ENCODE measurements around the gene GRIP2.

Gene GRIP2

GRCh38 chr3:14450506-14450905 is 89.6 kb downstream of the GRIP2 start:
- no peak for ATAC-seq

GRCh38 chr3:14448756-14449727 is 91.1 kb downstream of the GRIP2 start:
- ATAC-seq = no peak

- no peak for ATAC-seq
Observed at GRCh38 chr3:14448063-14448462, 92.1 kb downstream of the GRIP2 start.

- no peak for ATAC-seq
Observed at GRCh38 chr3:14446988-14447570, 93.1 kb downstream of the GRIP2 start.

GRCh38 chr3:14445773-14446172 is 94.4 kb downstream of the GRIP2 start:
- ATAC-seq = no peak

GRCh38 chr3:14444380-14444779 is 95.8 kb downstream of the GRIP2 start:
- ATAC-seq = no peak

GRCh38 chr3:14441920-14442300 is 98.2 kb downstream of the GRIP2 start:
- ATAC-seq = no peak

- no peak for ATAC-seq
Observed at GRCh38 chr3:14441240-14441919, 98.8 kb downstream of the GRIP2 start.

GRCh38 chr3:14440531-14441239 is 99.5 kb downstream of the GRIP2 start:
- ATAC-seq = no peak

GRCh38 chr3:14440168-14440518 is 100.0 kb downstream of the GRIP2 start:
- ATAC-seq = peak in 1 of 2 donors; percentile 9

GRCh38 chr3:14439501-14440167 is 100.5 kb downstream of the GRIP2 start:
- ATAC-seq = no peak
